Measurements from ENCODE around the gene LRRC75B.
"Not testable (repeated sequence)": the region's sequence is repeated elsewhere in the genome, so short reads cannot be mapped to it uniquely, and the experiment has no call there.

Gene LRRC75B, protein sequence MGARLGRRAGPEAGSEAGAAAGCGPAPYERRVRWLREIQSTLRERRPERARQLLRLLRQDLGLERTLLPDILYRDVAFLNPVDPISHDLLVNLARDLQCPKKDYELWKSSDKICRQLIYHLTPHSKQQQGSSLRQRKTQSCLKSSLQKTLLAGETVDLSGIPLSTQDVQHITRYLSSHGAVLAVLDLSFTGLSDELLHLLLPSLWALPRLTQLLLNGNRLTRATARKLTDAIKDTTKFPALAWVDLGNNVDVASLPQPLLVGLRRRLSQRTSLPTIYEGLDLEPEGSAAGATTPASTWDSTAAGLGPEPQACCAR

DNA sequence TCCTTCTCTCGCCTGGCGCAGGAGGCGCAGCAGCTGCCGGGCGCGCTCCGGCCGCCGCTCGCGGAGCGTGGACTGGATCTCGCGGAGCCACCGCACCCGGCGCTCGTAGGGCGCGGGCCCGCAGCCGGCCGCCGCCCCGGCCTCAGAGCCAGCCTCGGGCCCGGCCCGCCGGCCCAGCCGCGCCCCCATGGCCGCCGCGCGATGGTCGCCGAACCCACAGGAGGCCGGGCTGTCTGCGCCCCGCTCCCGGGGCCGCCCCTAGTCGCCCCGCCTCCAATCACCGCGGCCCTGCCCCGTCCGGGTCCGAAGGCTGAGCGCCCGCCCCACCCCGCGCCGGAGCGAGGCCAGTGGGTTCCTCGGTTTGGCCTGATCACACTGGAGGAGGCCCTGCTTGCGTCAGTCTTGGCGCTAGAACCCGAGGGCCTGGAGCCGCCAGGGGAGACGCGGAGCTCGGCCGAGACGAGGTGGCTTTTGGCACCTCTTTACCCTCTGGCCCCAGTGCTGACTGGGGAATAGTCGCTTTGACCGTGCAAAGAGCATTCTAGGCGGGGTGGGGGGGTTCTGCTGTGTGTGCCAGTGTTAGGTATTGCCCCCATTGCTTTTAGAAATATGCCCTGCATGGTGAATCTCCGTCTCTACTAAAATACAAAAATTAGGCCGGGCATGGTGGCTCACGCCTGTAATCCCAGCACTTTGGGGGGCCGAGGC is at the start of gene LRRC75B:
Gene LRRC75B (minus strand): TSS at position 223 of the 708 bp plus-strand sequence. CDS start 34 bp downstream, at position 189.
- Mint-ChIP-seq H3K27me3 (peaks cover 32% of the 10 kb centered on the region), H3K4me3 (peak within 1 kb of the TSS; percentile 82 to 84), H3K4me1 (peaks cover 13% of the 10 kb centered on the region), H3K27ac (peak within 1 kb of the TSS; percentile 88 to 91), H3K9me3 (no peaks in the 10 kb centered on the region)
- ATAC-seq: peak; percentile 81
- peak; percentile 29 to 52 for DNase-seq

DNA sequence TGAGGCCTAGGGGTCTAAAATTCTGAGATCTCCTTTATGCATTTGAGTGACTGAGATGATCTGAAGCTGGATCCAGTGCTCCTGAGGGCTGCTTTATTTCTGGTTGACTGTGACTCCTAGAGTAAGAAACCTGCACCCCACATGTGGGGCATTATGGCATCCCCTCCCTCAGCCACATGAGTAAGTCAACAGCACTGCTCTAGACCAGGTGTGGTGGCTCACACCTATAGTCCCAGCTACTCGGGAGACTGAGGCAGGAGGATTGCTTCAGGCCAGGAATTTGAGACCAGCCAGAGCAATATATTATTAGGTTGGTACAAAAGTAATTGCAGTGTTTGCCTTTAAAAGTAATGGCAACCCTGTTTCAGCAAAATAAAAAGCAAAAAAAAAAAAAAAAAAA is 49.4 kb upstream of the LRRC75B start:
- H3K27me3 Mint-ChIP-seq, H3K27ac Mint-ChIP-seq, H3K4me1 Mint-ChIP-seq, H3K4me3 Mint-ChIP-seq, H3K9me3 Mint-ChIP-seq, DNase-seq, ATAC-seq: not testable (repeated sequence)

DNA sequence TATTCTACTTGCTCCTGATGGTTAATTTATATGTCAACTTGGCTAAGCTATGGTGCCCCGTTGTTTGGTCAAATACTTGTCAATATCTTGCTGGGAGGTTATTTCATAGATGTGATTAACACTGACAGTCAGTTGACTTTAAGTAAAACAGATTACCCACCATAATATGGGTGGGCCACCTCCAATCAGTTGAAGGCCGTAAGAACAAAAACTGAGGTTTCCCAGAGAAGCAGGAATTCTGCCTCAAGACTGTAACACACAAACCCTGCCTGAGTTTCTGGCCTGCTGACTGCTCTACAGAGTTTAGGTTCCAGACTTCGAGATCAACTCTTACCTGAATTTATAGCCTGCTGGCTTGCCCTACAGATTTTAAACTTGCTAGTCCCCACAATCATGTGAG is 43.6 kb upstream of the LRRC75B start:
- H3K27me3 Mint-ChIP-seq, ATAC-seq, H3K9me3 Mint-ChIP-seq, DNase-seq, H3K4me3 Mint-ChIP-seq: not testable (repeated sequence)
- Mint-ChIP-seq H3K4me1 (peaks cover 27% of the 10 kb centered on the region), H3K27ac (peak overlapping the region in 1 of 2 donors; percentile 50)

DNA sequence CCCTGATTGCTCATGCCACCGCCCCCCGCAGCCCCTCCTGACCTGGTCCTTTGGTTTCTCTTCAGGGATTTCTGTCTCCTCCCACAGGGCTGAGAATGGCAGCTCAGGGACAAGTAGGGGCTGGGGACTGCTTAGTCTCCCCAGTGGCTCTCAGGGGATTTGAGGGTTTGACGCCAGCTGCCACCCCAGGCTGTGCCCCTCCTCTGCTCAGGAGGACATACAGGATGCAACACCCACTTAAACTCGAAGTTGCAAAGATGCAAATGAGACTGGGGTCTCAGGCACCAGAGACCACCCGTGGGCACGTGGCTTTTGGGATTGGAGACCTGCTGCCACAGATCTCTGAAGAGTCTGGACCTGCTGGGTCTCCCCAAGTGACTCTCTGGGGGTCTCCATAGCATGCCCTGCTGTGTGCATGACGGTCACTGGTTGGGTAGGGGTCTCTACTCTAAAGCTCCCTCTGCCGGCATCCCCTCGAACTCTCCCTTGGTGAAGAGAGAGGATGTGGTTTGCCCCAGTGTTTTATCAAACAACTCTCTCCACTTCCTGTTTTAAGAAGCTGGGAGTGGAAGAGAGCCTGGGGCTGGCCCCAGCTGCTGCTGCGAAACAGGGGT is 42.0 kb upstream of the LRRC75B start:
- peak overlapping the region; percentile 88 to 94 for H3K27ac Mint-ChIP-seq

DNA sequence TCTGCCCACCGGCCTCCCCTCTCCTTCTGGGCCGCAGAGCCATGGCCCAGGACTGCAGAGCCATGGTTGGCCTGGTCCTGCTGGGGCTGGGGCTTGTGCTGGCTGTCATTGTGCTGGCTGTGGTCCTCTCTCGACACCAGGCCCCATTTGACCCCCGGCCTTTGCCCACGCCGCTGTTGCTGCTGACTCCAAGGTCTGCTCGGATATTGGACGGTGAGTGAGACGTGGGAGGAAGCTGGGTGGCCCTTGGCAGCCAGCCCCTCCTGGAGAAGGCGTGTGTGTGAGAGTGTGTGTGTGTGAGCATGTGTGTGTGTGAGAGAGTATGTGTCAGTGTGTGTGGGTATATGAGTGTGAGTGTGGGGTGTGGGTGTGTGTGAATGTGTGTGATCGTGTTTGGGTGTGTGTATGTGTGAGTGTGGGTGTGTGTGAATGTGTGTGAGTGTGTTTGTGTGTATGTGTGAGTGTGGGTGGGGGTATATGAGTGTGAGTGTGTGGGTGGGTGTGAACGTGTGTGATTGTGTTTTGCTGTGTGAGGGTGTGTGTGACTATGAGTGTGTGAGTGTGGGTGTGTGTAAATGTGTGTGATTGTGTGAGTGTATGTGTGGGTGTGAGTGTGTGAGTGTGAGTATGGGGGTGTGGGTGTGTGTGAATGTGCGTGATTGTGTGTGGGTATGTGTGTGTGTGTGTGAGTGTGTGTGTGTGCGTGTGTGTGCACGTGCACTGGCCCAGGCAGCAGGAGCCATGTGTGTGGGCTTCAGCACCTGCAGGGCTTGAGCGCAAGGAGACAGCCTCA is 40.6 kb upstream of the LRRC75B start:
- Mint-ChIP-seq H3K27ac (peak overlapping the region; percentile 12 to 55), H3K4me1 (peaks cover 27% of the 10 kb centered on the region)
- not testable (repeated sequence) for H3K4me3 Mint-ChIP-seq, DNase-seq, ATAC-seq, H3K9me3 Mint-ChIP-seq, H3K27me3 Mint-ChIP-seq

More for the DNA sequence above, 42.0 kb upstream of the LRRC75B start:
- not testable (repeated sequence) for H3K9me3 Mint-ChIP-seq, H3K27me3 Mint-ChIP-seq, ATAC-seq
- peaks cover 27% of the 10 kb centered on the region for H3K4me1 Mint-ChIP-seq
- peak in 1 of 2 donors; percentile 19 for DNase-seq
- peak overlapping the region in 1 of 2 donors; percentile 81 for H3K4me3 Mint-ChIP-seq

DNA sequence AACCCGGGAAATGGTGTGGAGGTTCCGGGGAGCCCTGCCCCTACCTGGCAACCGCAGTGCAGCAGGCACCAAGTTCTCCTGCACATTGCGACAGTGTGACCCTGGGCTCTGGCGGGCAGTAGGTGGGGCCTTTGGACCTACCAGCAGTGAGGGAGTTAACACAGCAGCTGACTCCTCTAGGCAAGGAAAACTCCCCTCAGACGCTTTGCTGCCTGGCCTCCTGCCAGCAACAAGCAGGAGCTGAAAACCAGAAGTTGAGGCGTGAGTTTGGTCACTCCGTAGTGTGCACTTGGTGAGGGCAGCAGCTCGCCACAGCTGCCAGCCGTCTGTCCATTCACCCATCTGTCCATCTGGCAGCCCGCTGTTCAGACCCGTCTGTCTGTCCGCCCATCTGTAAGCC is 39.8 kb upstream of the LRRC75B start:
- not testable (repeated sequence) for H3K27me3 Mint-ChIP-seq, DNase-seq, H3K4me3 Mint-ChIP-seq, H3K27ac Mint-ChIP-seq, ATAC-seq, H3K9me3 Mint-ChIP-seq
- H3K4me1 Mint-ChIP-seq: peaks cover 27% of the 10 kb centered on the region

DNA sequence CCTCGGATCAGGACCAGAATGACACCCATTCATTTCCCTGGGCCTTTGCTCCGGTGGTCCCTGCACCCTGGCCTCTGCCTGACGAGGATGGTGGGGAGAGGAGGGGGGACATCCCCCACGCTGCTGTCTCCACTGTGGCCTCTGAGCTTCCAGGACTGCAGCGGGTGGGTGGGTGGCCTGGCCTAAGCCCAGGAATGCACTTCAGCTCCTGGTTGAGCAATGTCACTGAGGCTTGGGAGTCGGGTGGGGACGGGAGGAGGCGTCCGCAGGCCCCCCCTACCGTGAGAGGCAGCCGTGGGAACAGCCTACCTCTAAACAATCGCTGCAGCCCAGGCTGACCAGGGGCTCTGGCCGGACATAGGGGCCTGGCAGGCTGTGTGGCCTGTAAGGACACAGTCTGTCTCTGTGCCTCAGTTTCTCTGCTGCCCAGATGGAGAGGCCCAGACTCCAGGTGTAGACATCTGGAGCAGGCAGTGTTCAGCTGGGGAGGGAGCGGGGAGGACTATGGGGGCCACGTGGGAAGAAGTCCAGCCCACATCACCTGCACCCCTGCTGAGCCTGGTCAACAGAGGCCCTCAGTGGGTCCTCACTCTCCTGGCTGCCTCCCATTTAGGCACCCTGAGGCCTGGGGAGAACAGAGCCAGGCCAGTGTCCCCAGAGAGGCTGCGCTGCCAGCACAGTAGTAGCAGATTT is 38.7 kb upstream of the LRRC75B start:
- H3K27ac Mint-ChIP-seq, H3K9me3 Mint-ChIP-seq, H3K27me3 Mint-ChIP-seq, DNase-seq, ATAC-seq, H3K4me3 Mint-ChIP-seq: not testable (repeated sequence)
- H3K4me1 Mint-ChIP-seq: peaks cover 27% of the 10 kb centered on the region

DNA sequence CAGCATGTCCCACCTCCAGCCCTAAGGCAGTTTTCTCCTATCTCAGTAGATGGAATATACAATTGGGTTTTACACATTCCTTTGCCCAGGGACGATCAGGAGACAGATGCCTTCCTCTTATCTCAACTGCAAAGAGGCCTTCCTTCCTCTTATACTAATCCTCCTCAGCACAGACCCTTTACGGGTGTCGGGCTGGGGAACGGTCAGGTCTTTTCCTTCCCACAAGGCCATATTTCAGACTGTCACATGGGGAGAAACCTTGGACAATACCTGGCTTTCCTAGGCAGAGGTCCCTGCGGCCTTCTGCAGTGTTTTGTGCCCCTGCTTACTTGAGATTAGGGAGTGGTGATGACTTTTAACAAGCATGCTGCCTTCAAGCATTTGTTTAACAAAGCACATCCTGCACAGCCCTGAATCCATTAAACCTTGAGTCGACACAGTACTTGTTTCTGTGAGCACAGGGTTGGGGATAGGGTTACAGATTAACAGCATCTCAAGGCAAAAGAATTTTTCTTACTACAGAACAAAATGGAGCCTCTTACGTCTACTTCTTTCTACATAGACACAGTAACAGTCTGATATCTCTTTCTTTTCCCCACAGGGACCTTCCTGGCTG is 38.0 kb upstream of the LRRC75B start:
- not testable (repeated sequence) for H3K4me3 Mint-ChIP-seq, H3K27ac Mint-ChIP-seq, ATAC-seq, DNase-seq, H3K9me3 Mint-ChIP-seq, H3K27me3 Mint-ChIP-seq
- H3K4me1 Mint-ChIP-seq: peaks cover 27% of the 10 kb centered on the region

DNA sequence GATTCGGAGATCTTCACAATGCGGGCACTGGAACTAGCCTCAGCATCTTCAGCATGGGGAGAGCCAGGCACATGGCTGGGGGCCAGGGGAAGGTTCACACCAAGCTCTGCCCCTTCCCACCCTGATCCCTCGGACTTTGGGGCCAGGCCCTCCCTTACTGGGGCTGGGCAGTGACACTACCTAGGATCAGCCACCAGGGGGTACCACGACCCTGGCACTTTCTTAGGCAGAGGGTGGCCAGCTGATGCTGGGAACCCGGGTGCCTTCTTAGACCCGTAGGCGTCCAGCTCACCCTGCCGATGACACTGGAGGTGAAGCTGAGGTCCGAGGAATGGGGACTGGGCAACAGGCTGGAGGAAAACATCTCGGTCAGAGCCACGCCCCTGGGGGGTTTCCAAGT is 36.2 kb upstream of the LRRC75B start:
- not testable (repeated sequence) for H3K4me3 Mint-ChIP-seq, ATAC-seq, H3K27me3 Mint-ChIP-seq, H3K4me1 Mint-ChIP-seq, DNase-seq, H3K27ac Mint-ChIP-seq, H3K9me3 Mint-ChIP-seq

DNA sequence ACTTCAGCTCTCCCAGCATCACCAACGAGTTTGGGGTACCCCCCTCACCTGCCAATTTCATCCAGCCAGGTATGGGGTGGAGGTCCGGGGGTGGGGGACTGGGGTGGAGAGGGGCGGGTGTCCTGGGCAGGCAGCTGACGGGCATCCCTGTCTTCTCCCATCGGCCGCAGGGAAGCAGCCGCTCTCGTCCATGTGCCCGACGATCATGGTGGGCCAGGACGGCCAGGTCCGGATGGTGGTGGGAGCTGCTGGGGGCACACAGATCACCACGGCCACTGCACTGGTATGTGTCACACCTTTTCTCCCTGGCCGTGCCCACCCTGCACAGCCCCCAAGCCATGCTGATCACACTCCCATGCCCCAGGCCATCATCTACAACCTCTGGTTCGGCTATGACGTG is 35.0 kb upstream of the LRRC75B start:
- not testable (repeated sequence) for H3K4me3 Mint-ChIP-seq, ATAC-seq, DNase-seq, H3K27ac Mint-ChIP-seq, H3K9me3 Mint-ChIP-seq, H3K4me1 Mint-ChIP-seq, H3K27me3 Mint-ChIP-seq

DNA sequence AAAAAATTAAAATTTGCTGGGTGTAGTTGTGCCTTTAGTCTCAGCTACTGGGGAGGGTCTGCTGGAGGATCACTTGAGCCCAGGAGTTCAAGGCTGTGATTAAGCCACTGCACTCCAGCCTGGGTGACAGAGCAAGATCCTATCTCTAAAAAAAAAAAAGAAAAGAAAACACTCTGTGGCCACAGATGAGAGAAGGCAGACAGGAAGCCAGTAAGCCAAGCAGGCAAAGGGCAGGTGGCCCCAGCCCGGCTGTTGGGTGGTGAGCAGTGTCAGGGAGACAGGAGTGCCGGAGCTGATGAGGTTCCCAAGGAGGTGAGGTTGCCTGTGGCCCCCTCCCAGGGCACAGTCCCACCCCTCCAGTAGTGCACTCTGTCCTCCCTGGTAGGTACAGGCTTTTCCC is 29.7 kb upstream of the LRRC75B start:
- DNase-seq, H3K4me3 Mint-ChIP-seq, ATAC-seq, H3K9me3 Mint-ChIP-seq, H3K4me1 Mint-ChIP-seq, H3K27me3 Mint-ChIP-seq, H3K27ac Mint-ChIP-seq: not testable (repeated sequence)

DNA sequence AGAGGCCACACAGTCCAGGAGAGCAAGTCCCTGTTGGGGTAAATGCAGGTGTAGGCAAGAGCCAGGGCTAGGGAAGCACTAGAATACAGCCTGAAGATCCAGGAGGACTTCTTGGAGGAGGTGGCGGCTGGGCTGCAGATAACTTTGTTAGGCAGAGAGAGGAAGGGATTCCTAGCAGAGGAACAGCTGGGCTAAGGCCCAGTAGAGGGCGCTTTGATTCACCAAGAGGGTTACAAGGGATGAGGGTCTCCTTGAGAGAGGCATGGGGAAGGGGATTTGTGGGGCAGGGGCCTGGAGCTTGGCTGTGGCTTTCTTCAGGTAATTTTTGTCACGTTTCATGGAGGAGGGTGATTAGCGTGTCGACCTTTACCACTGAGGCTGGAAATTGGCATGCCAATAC is 28.4 kb upstream of the LRRC75B start:
- DNase-seq, H3K27me3 Mint-ChIP-seq, H3K4me3 Mint-ChIP-seq, ATAC-seq, H3K27ac Mint-ChIP-seq, H3K9me3 Mint-ChIP-seq, H3K4me1 Mint-ChIP-seq: not testable (repeated sequence)

DNA sequence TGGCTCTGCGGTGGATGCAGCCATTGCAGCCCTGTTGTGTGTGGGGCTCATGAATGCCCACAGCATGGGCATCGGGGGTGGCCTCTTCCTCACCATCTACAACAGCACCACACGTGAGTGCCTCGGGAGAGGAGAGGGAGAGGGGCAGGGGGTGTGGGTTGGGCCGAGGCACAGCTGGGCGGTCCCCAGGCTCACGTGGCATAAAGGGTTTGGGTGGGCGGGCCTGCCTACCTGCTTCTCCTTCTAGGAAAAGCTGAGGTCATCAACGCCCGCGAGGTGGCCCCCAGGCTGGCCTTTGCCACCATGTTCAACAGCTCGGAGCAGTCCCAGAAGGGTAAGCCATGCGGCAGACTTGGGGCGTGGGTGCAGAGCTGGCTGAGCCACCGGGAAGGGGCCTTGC is 21.9 kb upstream of the LRRC75B start:
- DNase-seq, H3K27ac Mint-ChIP-seq, ATAC-seq, H3K27me3 Mint-ChIP-seq, H3K4me3 Mint-ChIP-seq, H3K9me3 Mint-ChIP-seq, H3K4me1 Mint-ChIP-seq: not testable (repeated sequence)

DNA sequence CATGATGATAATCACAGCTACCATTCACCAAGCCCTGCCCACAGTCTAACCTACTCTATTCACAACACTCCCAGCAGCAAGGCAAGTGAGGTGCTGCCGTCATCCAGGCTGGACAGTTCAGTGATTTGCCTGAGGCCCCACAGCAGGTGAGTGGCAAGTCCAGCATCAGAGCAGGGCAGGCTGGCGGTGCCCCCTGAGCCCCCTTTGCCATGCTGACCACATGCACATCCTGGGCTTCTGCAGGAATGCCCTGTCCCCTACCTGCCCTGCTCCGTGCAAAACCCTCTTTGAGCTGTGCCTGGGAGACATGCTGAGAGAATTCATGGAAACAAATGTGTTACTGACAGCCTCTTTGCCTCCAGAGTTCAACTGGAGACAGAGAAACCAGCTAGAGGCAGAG is 17.0 kb upstream of the LRRC75B start:
- peaks cover 29% of the 10 kb centered on the region for H3K4me1 Mint-ChIP-seq
- ATAC-seq, DNase-seq, H3K4me3 Mint-ChIP-seq, H3K27ac Mint-ChIP-seq, H3K9me3 Mint-ChIP-seq, H3K27me3 Mint-ChIP-seq: not testable (repeated sequence)
